PC-9 (cell line): ENCODE results near the gene ZNF616. TPM values are rescaled to one million over a fixed set of nuclear protein-coding genes. Genes with fewer than 3 reads are reported as not detected.

Source experiments
- BruUV-seq: library from RNA; stranded (reverse); fragments of 400-500 nt; replicated peaks from 2 replicates; lab custom pipeline; 2021; lab: Mats Ljungman, UMichigan
- CTCF ChIA-PET: fragments of 300-600 bp; sonication (Branson Sonifier 250); formaldehyde crosslinking; loops from one replicate; lab custom pipeline; 2022; ENCODE audit warnings: antibody characterized with exemption; lab: Charles Lee
- POLR2A ChIA-PET: fragments of 300-600 bp; sonication (Branson Sonifier 250); formaldehyde crosslinking; loops from one replicate; lab custom pipeline; 2022; ENCODE audit warnings: antibody characterized with exemption; ENCODE audit not compliant: unreplicated experiment; lab: Charles Lee
- DNase-seq, 2 experiments: peaks; one replicate each; pipeline versions ENCODE4 v3.0.0 to v3.0.0-alpha.2; 2015 to 2022; ENCODE audit warnings: mixed read lengths in 1 of 2
- H2AFZ ChIP-seq: fragments of 200-600 bp; sonication (generic); 2 replicates; pipeline ENCODE4 v1.8.1; 2017; ENCODE audit warnings: antibody characterized with exemption
- H3F3A ChIP-seq: fragments of 200-600 bp; sonication (generic); 2 replicates; pipeline ENCODE4 v1.8.1; 2017; ENCODE audit warnings: antibody characterized with exemption, mild to moderate bottlenecking, low read depth; ENCODE audit not compliant: insufficient read depth
- H3K27ac ChIP-seq: fragments of 200-600 bp; sonication (generic); 2 replicates; pipeline ENCODE4 v1.6.1; 2016; ENCODE audit warnings: mixed run types
- H3K27me3 ChIP-seq: fragments of 200-600 bp; sonication (generic); 2 replicates; pipeline ENCODE4 v1.6.1; 2016; ENCODE audit warnings: low read depth, mixed run types; ENCODE audit not compliant: insufficient read depth
- H3K36me3 ChIP-seq: fragments of 200-600 bp; sonication (generic); 2 replicates; pipeline ENCODE4 v1.6.1; 2016; ENCODE audit warnings: low read depth, mixed run types
- H3K4me1 ChIP-seq: fragments of 200-600 bp; sonication (generic); replicated peaks from 2 replicates; pipeline ENCODE4 v1.6.1; 2016; ENCODE audit warnings: mixed run types; ENCODE audit not compliant: insufficient read depth
- H3K4me2 ChIP-seq: fragments of 200-600 bp; sonication (generic); 2 replicates; pipeline ENCODE4 v1.6.1; 2017; ENCODE audit warnings: mixed run types
- H3K4me3 ChIP-seq: fragments of 200-600 bp; sonication (generic); 2 replicates; pipeline ENCODE4 v1.6.1; 2016; ENCODE audit warnings: mixed run types
- H3K79me2 ChIP-seq: fragments of 200-600 bp; sonication (generic); 2 replicates; pipeline ENCODE4 v1.6.1; 2017; ENCODE audit warnings: low read depth, mixed run types
- H3K9me2 ChIP-seq: fragments of 200-600 bp; sonication (generic); 2 replicates; pipeline ENCODE4 v1.8.1; 2017; ENCODE audit warnings: mild to moderate bottlenecking; ENCODE audit not compliant: insufficient read depth
- H3K9me3 ChIP-seq: fragments of 200-600 bp; sonication (generic); 2 replicates; pipeline ENCODE4 v1.8.1; 2016; ENCODE audit warnings: low read depth; ENCODE audit not compliant: insufficient read depth
- H4K20me1 ChIP-seq: fragments of 200-600 bp; sonication (generic); 2 replicates; pipeline ENCODE4 v1.8.1; 2017; ENCODE audit not compliant: insufficient read depth
- EZH2 ChIP-seq: fragments of 200-600 bp; sonication (generic); IDR thresholded peaks from 2 replicates; pipeline ENCODE4 v1.8.0; 2017; ENCODE audit warnings: antibody characterized with exemption, low read depth
- intact Hi-C: fragments of 100-400 bp; cut with micrococcal nuclease; formaldehyde crosslinking; loops from one replicate; pipeline ENCODE4 v1.10.0; 2022; ENCODE audit not compliant: unreplicated experiment
- total RNA-seq: library from RNA; stranded (reverse); gene quantifications from 2 replicates; pipeline ENCODE4 v1.2.3, GENCODE V29; 2021
- TF ChIP-seq, protein P1 (sequence below): fragments of 200-600 bp; sonication (generic); conservative IDR thresholded peaks from 2 replicates; pipeline ENCODE4 v1.6.1; 2017; ENCODE audit warnings: mixed run types, antibody characterized with exemption, mild to moderate bottlenecking, moderate library complexity

Gene ZNF616
- total RNA-seq, 1 experiment from 2014 or later = 12.6 TPM

DNA sequence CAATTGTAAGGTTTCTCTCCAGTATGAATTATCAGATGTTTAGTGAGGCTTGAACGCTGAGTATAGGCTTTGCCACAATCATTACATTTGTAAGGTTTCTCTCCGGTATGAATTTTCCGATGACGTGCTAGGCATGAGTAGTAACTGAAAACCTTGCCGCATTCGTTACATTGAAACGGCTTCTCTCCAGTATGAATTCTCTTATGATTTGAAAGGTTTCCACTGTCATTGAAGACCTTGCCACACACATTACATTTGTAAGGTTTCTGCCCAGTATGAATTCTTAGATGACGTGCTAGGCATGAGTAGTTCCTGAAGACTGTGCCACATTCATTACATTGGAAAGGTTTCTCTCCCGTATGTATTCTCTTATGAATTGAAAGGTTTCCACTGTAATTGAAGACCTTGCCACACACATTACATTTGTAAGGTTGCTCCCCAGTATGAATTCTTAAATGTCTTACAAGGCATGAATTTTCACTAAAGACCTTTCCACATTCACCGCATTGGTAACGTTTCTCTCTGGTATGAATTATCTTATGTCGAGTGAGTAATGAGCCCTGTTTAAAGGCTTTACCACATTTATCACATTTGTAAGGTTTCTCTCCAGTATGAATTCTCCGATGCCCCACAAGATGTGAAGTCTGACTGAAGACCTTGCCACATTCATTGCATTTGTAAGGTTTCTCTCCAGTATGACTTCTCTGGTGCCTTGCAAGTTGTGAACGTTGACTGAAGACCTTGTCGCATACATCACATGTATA, 16.0 kb upstream of the ZNF616 start:
- H3K27me3 ChIP-seq = no peaks in the 10 kb centered on the region
- no peaks in the 10 kb centered on the region for H4K20me1 ChIP-seq
- no peak for DNase-seq
- ChIA-PET CTCF (no interaction called here), POLR2A (interaction anchor here (0.7 kb wide), 1 partner anchor 15 kb away, joined by 4 read pairs; no protein-coding TSS in a partner anchor)
- intact Hi-C loops = no loop called here
- no peak for TF ChIP-seq EZH2
- TF ChIP-seq, protein P1, sequence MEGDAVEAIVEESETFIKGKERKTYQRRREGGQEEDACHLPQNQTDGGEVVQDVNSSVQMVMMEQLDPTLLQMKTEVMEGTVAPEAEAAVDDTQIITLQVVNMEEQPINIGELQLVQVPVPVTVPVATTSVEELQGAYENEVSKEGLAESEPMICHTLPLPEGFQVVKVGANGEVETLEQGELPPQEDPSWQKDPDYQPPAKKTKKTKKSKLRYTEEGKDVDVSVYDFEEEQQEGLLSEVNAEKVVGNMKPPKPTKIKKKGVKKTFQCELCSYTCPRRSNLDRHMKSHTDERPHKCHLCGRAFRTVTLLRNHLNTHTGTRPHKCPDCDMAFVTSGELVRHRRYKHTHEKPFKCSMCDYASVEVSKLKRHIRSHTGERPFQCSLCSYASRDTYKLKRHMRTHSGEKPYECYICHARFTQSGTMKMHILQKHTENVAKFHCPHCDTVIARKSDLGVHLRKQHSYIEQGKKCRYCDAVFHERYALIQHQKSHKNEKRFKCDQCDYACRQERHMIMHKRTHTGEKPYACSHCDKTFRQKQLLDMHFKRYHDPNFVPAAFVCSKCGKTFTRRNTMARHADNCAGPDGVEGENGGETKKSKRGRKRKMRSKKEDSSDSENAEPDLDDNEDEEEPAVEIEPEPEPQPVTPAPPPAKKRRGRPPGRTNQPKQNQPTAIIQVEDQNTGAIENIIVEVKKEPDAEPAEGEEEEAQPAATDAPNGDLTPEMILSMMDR = no peak
- H3K4me2 ChIP-seq = no peak overlapping the region
- H2AFZ ChIP-seq = no peak overlapping the region
- H3K36me3 ChIP-seq = peaks cover 15% of the 10 kb centered on the region
- H3K27ac ChIP-seq = no peak overlapping the region
- H3K4me1 ChIP-seq = no peaks in the 10 kb centered on the region
- no peaks in the 10 kb centered on the region for H3K79me2 ChIP-seq
- H3K9me2 ChIP-seq = no peaks in the 10 kb centered on the region
- H3K4me3 ChIP-seq = no peak overlapping the region
- BruUV-seq = no TSS peak
- H3F3A ChIP-seq = no peaks in the 10 kb centered on the region
- H3K9me3 ChIP-seq = peaks cover 85% of the 10 kb centered on the region

DNA sequence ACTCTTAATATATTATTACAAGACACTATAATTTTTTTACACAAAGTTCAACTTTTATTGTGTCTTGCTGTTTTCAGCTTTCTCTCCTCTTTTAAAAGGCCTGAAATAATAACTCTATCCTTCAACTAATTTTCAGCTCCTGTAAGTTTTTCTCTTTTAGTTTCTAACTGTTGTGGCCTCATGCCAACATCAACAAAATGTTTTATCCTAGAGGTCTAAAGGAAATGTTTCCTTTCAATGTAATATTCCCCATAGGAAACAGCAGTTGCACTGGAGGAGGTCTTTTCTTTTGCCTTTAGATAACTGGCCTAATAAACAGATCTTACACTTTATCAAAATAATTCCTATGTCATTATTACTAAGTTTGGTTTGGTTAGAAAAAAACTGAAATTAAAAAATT, 8.5 kb upstream of the ZNF616 start:
- H3K9me3 ChIP-seq = peaks cover 52% of the 10 kb centered on the region
- CTCF ChIA-PET = no interaction called here

DNA sequence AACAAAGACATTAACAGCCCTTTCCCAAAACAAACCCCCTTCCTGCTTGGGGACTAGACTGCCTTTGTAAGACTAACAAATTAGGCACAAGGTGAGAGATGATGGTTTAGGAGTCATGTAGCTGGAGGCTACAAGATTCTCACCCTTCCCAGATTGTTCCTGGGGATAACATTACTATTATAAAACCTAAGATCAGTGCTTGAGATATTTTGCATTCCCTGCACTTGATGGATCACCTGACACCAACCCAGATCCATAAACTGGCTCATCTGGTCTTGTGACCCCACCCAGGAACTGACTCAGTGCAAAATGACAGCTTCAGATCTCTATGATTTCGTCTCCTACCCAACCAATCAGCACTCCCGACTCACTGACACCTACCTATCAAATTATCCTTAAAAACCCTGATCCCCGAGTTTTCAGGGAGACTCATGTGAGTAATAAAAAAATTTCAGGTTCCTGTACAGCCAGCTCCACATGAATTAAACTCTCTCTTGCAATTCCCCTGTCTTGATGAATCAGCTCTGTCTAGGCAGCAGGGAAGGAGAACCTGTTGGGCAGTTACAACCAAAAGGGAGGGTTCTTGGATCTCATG, 2.4 kb upstream of the ZNF616 start:
- peak; percentile 50 to 94 for DNase-seq
- POLR2A ChIA-PET = interaction anchor here (0.6 to 1.1 kb wide), 3 partner anchors 47 to 68 kb away, joined by 3 to 6 read pairs (median 5); partner anchors contain the start of gene PPP2R1A

More for the DNA sequence above, 8.5 kb upstream of the ZNF616 start:
- no peaks in the 10 kb centered on the region for H3K27me3 ChIP-seq
- H2AFZ ChIP-seq = no peak overlapping the region
- no peaks in the 10 kb centered on the region; the same call in 1 of the 2 replicates for H3K4me1 ChIP-seq
- no peaks in the 10 kb centered on the region for H3K9me2 ChIP-seq
- BruUV-seq = no TSS peak
- H3K79me2 ChIP-seq = no peaks in the 10 kb centered on the region
- no peaks in the 10 kb centered on the region for H3K36me3 ChIP-seq
- TF ChIP-seq EZH2 = no peak
- TF ChIP-seq, protein P1 = no peak
- H4K20me1 ChIP-seq = no peaks in the 10 kb centered on the region
- H3K27ac ChIP-seq = no peak overlapping the region
- POLR2A ChIA-PET = no interaction called here
- no peak overlapping the region for H3K4me3 ChIP-seq
- H3K4me2 ChIP-seq = no peak overlapping the region
- H3F3A ChIP-seq = peaks cover 1% of the 10 kb centered on the region; the same call in 1 of the 2 replicates
- no peak for DNase-seq
- intact Hi-C loops = no loop called here

More for the DNA sequence above, 2.4 kb upstream of the ZNF616 start:
- H3K36me3 ChIP-seq = no peaks in the 10 kb centered on the region
- H2AFZ ChIP-seq = no peak overlapping the region
- intact Hi-C loops = no loop called here
- CTCF ChIA-PET = no interaction called here
- peaks cover 61% of the 10 kb centered on the region; the same call in 1 of the 2 replicates for H3K9me3 ChIP-seq
- no TSS peak for BruUV-seq
- H3K79me2 ChIP-seq = peaks cover 15% of the 10 kb centered on the region
- H3K4me3 ChIP-seq = peak overlapping the region; percentile 34; the same call in 1 of the 2 replicates
- TF ChIP-seq EZH2 = no peak
- TF ChIP-seq, protein P1 = no peak
- no peaks in the 10 kb centered on the region for H4K20me1 ChIP-seq
- peaks cover 33% of the 10 kb centered on the region for H3F3A ChIP-seq
- no peaks in the 10 kb centered on the region for H3K9me2 ChIP-seq
- peak overlapping the region; percentile 56 for H3K4me2 ChIP-seq
- H3K27me3 ChIP-seq = no peaks in the 10 kb centered on the region
- peaks cover 24% of the 10 kb centered on the region for H3K4me1 ChIP-seq
- peak overlapping the region; percentile 44 for H3K27ac ChIP-seq
